ENCODE measurements around the gene NPIPA3. TPM values are rescaled to one million over a fixed set of nuclear protein-coding genes. Genes with fewer than 3 reads are reported as not detected.

Gene NPIPA3
- total and polyA plus RNA-seq, 2 of the 8 experiments (the other 6 are each of a cell fraction or from before 2014, with no cell fraction given), result 0.88 to 10.5 TPM

DNA sequence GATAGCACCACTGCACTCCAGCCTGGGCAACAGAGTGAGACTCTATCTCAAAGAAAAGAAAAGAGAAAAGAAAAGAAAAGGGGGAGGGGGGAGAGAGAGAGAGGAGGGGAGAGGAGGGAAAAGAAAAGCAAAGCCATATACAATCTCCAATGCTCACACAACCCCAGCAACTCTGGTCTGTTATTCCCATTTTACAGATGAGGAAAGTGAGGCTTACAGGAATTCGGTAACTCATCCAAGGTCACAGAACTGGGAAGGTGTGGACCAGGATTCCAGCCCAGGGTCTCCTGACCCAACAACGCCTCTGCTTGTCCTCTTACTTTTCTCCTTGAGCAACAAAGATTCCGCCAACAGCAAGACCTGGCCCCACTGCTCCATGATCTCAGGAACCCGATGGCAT lies 22.1 kb upstream of the NPIPA3 start:
- Histone ChIP-seq H3K23me2 (ENCODE audit: low read depth, low read length) (peaks cover 4% of the 10 kb centered on the region; the same call in 1 of the 2 replicates), H2AFZ (ENCODE audit: low read length) (no peak overlapping the region), H3K27me3 (replicated peaks in 1 of 4; ENCODE audit: control insufficient read depth in 3 of 4, extremely low read depth in 1 of 4, insufficient read depth in 3 of 4, low read length in 3 of 4) (no peaks in the 10 kb centered on the region), H3K36me3 (ENCODE audit: control insufficient read depth in 2 of 4, insufficient read depth in 4 of 4, low read length in 3 of 4) (no peaks in the 10 kb centered on the region), H3K79me2 (ENCODE audit: control insufficient read depth in 1 of 2, insufficient read depth in 2 of 2, low read length in 2 of 2) (no peaks in the 10 kb centered on the region), H3K23ac (ENCODE audit: insufficient read length) (no peak overlapping the region), H3K9ac (replicated peaks in 1 of 4; ENCODE audit: extremely low read depth in 1 of 4, low read depth in 3 of 4, low read length in 3 of 4) (no peak overlapping the region), H3K9me3 (ENCODE audit: insufficient read depth in 2 of 2, low read depth in 1 of 2, low read length in 1 of 2) (no peaks in the 10 kb centered on the region), H3K4me3 (ENCODE audit: extremely low read depth in 1 of 4, insufficient read depth in 2 of 4, low read depth in 3 of 4, low read length in 4 of 4) (no peak overlapping the region), H3K4ac (replicated peaks; ENCODE audit: insufficient read length, low read depth, low read length) (no peak overlapping the region), H2BK5ac (ENCODE audit: low read depth, low read length) (no peak overlapping the region), H3K4me1 (replicated peaks in 1 of 4; ENCODE audit: control insufficient read depth in 3 of 4, insufficient read depth in 4 of 4, low read length in 3 of 4) (no peaks in the 10 kb centered on the region), H4K20me1 (replicated peaks in 1 of 2; ENCODE audit: control insufficient read depth in 1 of 2, insufficient read depth in 2 of 2, low read length in 2 of 2) (no peaks in the 10 kb centered on the region), H3K27ac (ENCODE audit: low read depth, low read length) (no peak overlapping the region), H3K79me1 (ENCODE audit: low read depth, low read length) (no peaks in the 10 kb centered on the region), H3K56ac (replicated peaks; ENCODE audit: insufficient read length, low read depth, low read length) (no peak overlapping the region), H2BK120ac (replicated peaks; ENCODE audit: low read depth, low read length) (no peak overlapping the region), H3K14ac (ENCODE audit: insufficient read length) (no peak overlapping the region), H3K18ac (ENCODE audit: extremely low read depth, low read length) (no peak overlapping the region), H2AK5ac (ENCODE audit: low read depth, low read length) (no peak overlapping the region), H2BK12ac (ENCODE audit: low read depth, low read length) (no peak overlapping the region), H4K5ac (ENCODE audit: insufficient read length, low read depth, low read length) (no peak overlapping the region), H4K91ac (replicated peaks; ENCODE audit: insufficient read length, low read length) (no peak overlapping the region), H2BK15ac (ENCODE audit: low read length) (no peak overlapping the region), H3K4me2 (ENCODE audit: insufficient read depth in 1 of 2, low read depth in 2 of 2, low read length in 2 of 2) (no peak overlapping the region), H2BK20ac (ENCODE audit: low read length) (no peak overlapping the region), H4K8ac (ENCODE audit: extremely low read depth, insufficient read depth, low read length) (no peak overlapping the region)
- ChIA-PET CTCF (ENCODE audit: partially characterized antibody) (interaction anchor here (0.6 kb wide), 1 partner anchor 79 kb away, joined by 4 read pairs; no protein-coding TSS in a partner anchor), POLR2A (ENCODE audit: partially characterized antibody) (interaction anchor here (0.5 kb wide), 1 partner anchor 14 kb away, joined by 3 read pairs; no protein-coding TSS in a partner anchor)
- FAIRE-seq (no peak), DNase-seq (ENCODE audit: low read depth in 1 of 2, low spot score in 2 of 2) (no peak)
- 85% methylated on average over 4 of the region's 4 CpGs; no CpG with 5 or more reads in 1 of the 2 experiments for WGBS, 2 experiments (ENCODE audit: extremely low coverage in 1 of 2, insufficient coverage in 1 of 2, insufficient read length in 1 of 2, insufficient replicate concordance in 2 of 2, low coverage in 1 of 2, low lambda C conversion rate in 2 of 2, missing lambda C conversion rate in 1 of 2)
- TF ChIP-seq ZNF274 (IDR thresholded peaks at IDR 0.05; ENCODE audit: borderline replicate concordance, extremely low read depth, low read length), result no peak
- TF ChIP-seq KDM5A (IDR thresholded peaks at IDR 0.05; ENCODE audit: low read length), result no peak

All from H1 (cell line).